Measurements from ENCODE around the gene RAB3GAP2.

The RAB3GAP2 gene

DNA sequence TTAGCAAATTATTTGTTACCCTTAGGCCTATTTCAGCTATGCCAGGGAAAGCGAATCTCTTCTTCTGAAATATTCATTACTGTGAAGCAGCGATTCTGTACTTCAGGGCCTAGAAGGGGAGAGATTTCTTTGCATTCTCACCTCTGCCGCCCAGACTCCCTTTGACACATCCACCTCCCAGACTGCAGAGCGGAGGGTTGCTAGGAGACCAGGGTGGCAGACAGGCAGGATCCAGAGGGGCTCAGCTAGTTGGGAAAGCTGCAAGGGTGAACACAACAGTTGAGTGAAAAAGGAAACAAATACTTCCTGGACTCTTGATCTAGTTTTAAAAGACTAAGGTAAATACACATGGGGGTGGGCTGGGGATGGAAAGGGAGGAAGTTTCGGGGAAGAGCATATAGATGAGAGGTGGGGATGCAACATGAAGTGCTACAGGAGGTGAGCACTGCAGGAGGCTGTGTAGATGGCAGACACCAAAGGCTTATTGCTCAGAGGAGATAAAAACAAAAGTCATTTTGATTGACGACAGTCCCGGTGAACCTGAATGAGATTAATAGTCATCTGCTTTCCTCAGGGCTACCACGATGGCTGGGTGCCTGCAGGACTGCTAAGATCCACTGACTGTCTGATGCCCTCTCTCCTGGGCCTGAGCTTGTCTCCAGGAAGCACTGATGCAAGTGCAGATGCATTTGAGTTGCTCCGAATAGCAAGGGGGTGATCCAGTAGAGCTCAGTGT, 26.4 kb upstream of the RAB3GAP2 start:
- no peak overlapping the region for H3K27ac ChIP-seq
- TF ChIP-seq CTCF (conservative IDR thresholded peaks at IDR 0.05) (no peak), ZFX (IDR thresholded peaks at IDR 0.05) (no peak)

GRCh38 chr1:220296981-220297380, 24.7 kb upstream of the RAB3GAP2 start:
- TF ChIP-seq CTCF (conservative IDR thresholded peaks at IDR 0.05) (no peak), ZFX (IDR thresholded peaks at IDR 0.05) (no peak)
- no peak overlapping the region for H3K27ac ChIP-seq

DNA sequence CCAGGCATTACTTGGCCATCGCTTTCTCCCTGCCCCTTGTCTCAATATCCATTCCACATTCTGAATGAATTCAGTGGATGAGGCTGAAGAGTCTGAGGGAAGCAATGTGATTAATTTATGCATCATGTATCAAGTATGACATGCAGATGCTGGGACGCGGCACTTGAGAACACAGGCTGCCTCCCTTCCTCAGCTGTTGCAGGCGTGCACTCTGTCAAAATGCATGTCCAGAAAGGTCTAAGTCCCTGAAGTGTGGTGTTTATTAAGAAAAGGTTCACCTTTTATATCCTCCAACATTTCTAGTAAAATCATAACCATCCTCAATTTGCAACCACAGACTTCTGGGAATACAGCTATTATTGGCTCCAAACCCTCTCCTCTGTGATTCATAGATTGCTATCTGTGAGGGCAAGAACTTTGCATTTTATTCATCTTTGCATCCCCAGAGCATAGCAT, 22.6 kb upstream of the RAB3GAP2 start:
- TF ChIP-seq CTCF (conservative IDR thresholded peaks at IDR 0.05) = no peak
- no peak for TF ChIP-seq ZFX (IDR thresholded peaks at IDR 0.05)
- no peak overlapping the region for H3K27ac ChIP-seq

GRCh38 chr1:220291580-220291979, 19.3 kb upstream of the RAB3GAP2 start:
- no peak for TF ChIP-seq CTCF (conservative IDR thresholded peaks at IDR 0.05)
- no peak for TF ChIP-seq ZFX (IDR thresholded peaks at IDR 0.05)
- no peak overlapping the region for H3K27ac ChIP-seq

DNA sequence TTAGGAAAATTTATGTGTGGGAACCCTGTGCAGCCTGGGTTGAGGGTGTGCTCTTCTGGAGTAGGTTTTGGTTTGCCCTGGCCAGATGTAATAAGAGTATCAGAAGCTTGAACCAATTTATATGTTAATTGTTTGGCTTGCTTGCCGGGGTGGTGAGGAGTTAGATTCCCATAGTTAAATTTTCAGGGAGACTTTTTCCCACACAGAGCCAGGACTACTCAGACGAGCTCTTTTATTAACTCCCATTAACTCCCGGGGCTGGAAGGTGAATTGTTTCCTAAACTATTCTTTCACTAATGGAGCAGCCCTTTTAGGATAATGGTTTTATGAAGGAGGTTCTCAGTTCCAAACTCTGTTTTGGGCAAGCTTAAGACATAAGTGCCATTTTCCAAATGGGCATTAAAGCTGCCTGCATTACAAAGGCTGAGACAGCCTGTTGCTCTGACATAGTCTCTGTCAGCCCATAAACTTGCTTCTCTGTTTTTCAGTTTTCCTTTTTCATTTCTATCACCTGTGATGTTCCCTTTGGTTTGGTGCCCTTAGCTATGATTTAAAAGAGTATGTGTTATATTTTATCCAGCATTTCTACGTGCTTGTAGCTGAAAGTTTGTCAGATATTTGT, 18.0 kb upstream of the RAB3GAP2 start:
- no peak for TF ChIP-seq ZFX (IDR thresholded peaks at IDR 0.05)
- TF ChIP-seq CTCF (conservative IDR thresholded peaks at IDR 0.05) = no peak

GRCh38 chr1:220287129-220287528, 14.9 kb upstream of the RAB3GAP2 start:
- TF ChIP-seq CTCF (conservative IDR thresholded peaks at IDR 0.05) (no peak), ZFX (IDR thresholded peaks at IDR 0.05) (no peak)
- H3K27ac ChIP-seq = no peak overlapping the region

More for the DNA sequence above, 18.0 kb upstream of the RAB3GAP2 start:
- no peak overlapping the region for H3K27ac ChIP-seq

GRCh38 chr1:220283625-220284024, 11.4 kb upstream of the RAB3GAP2 start:
- TF ChIP-seq ZFX (IDR thresholded peaks at IDR 0.05) = no peak
- no peak for TF ChIP-seq CTCF (conservative IDR thresholded peaks at IDR 0.05)
- H3K27ac ChIP-seq = no peak overlapping the region
